Neuronal stem cell (in vitro differentiated cells): ENCODE results near the gene PCBP3. TPM values are rescaled to one million over a fixed set of nuclear protein-coding genes. Genes with fewer than 3 reads are reported as not detected.

Experiments
- DNase-seq: peaks from one replicate; pipeline ENCODE4 v3.0.0-alpha.2; 2013; ENCODE audit warnings: low spot score
- H2AFZ ChIP-seq: one replicate; pipeline ENCODE4 v1.6.1; 2013; ENCODE audit warnings: mild to moderate bottlenecking, low read length, inconsistent platforms
- H2AK5ac ChIP-seq: 2 replicates; pipeline ENCODE4 v1.6.1; 2013; ENCODE audit warnings: low read depth, mild to moderate bottlenecking, inconsistent platforms, low read length, moderate library complexity, mixed read lengths
- H2BK120ac ChIP-seq: 2 replicates; pipeline ENCODE4 v1.6.1; 2013; ENCODE audit warnings: low read depth, mild to moderate bottlenecking, inconsistent platforms, low read length, moderate library complexity, mixed read lengths
- H2BK12ac ChIP-seq: one replicate; pipeline ENCODE4 v1.6.1; 2013; ENCODE audit warnings: low read length, inconsistent platforms
- H2BK15ac ChIP-seq: 2 replicates; pipeline ENCODE4 v1.6.1; 2013; ENCODE audit warnings: mild to moderate bottlenecking, low read length, inconsistent platforms, mixed read lengths
- H2BK5ac ChIP-seq: one replicate; pipeline ENCODE4 v1.6.1; 2013; ENCODE audit warnings: inconsistent platforms, mild to moderate bottlenecking, low read length, moderate library complexity
- H3K14ac ChIP-seq: one replicate; pipeline ENCODE4 v1.6.1; 2013; ENCODE audit warnings: low read length, inconsistent platforms
- H3K18ac ChIP-seq: 2 replicates; pipeline ENCODE4 v1.6.1; 2013; ENCODE audit warnings: low read length, inconsistent platforms
- H3K23ac ChIP-seq: 2 replicates; pipeline ENCODE4 v1.6.1; 2013; ENCODE audit warnings: low read depth, mild to moderate bottlenecking, mixed read lengths, low read length, inconsistent platforms; ENCODE audit not compliant: poor library complexity
- H3K27ac ChIP-seq: replicated peaks from 3 replicates; pipeline ENCODE4 v1.5.1; 2013; ENCODE audit warnings: low read length, inconsistent platforms
- H3K27me3 ChIP-seq, 3 experiments: 2 replicates each; pipeline ENCODE4 v1.6.1; 2013; ENCODE audit warnings: low read length in 3 of 3, mild to moderate bottlenecking in 2 of 3, inconsistent platforms in 1 of 3, low read depth in 1 of 3, mixed read lengths in 1 of 3, moderate library complexity in 1 of 3; ENCODE audit not compliant: control insufficient read depth in 3 of 3, insufficient read depth in 3 of 3
- H3K36me3 ChIP-seq, 2 donors: replicated peaks in 1 of 2; 2 replicates each; pipeline ENCODE4 v1.6.1; 2013; ENCODE audit warnings: low read length in 2 of 2; ENCODE audit not compliant: control insufficient read depth in 2 of 2, insufficient read depth in 2 of 2
- H3K4ac ChIP-seq: 2 replicates; pipeline ENCODE4 v1.6.1; 2013; ENCODE audit warnings: inconsistent platforms, mild to moderate bottlenecking, low read length, moderate library complexity
- H3K4me1 ChIP-seq, 2 donors: 1 replicate in 1 of 2; 2 replicates in 1 of 2; pipeline ENCODE4 v1.6.1; 2013; ENCODE audit warnings: low read length in 2 of 2, low read depth in 1 of 2; ENCODE audit not compliant: control insufficient read depth in 2 of 2, insufficient read depth in 1 of 2
- H3K4me2 ChIP-seq: one replicate; pipeline ENCODE4 v1.6.1; 2013; ENCODE audit warnings: mild to moderate bottlenecking, low read length, inconsistent platforms; ENCODE audit not compliant: insufficient read depth, poor library complexity, severe bottlenecking
- H3K4me3 ChIP-seq, 2 donors: 2 replicates each; pipeline ENCODE4 v1.5.1; 2013; ENCODE audit warnings: low read length in 2 of 2, mild to moderate bottlenecking in 2 of 2, inconsistent platforms in 1 of 2, moderate library complexity in 1 of 2
- H3K79me1 ChIP-seq: one replicate; pipeline ENCODE4 v1.6.1; 2013; ENCODE audit warnings: low read depth, mild to moderate bottlenecking, inconsistent platforms, low read length, moderate library complexity
- H3K9ac ChIP-seq: one replicate; pipeline ENCODE4 v1.6.1; 2013; ENCODE audit warnings: mild to moderate bottlenecking, low read depth, low read length, inconsistent platforms; ENCODE audit not compliant: poor library complexity
- H3K9me3 ChIP-seq, 2 donors: replicated peaks in 1 of 2; 2 replicates each; pipeline versions ENCODE3 to v1.6.1; 2013; ENCODE audit warnings: low read length in 2 of 2, mild to moderate bottlenecking in 2 of 2, inconsistent platforms in 1 of 2, low read depth in 1 of 2, mixed read lengths in 1 of 2, moderate library complexity in 1 of 2; ENCODE audit not compliant: control insufficient read depth in 2 of 2, insufficient read depth in 1 of 2
- H4K8ac ChIP-seq: one replicate; pipeline ENCODE4 v1.6.1; 2013; ENCODE audit warnings: low read depth, mild to moderate bottlenecking, inconsistent platforms, low read length, moderate library complexity
- H4K91ac ChIP-seq: one replicate; pipeline ENCODE4 v1.6.1; 2013; ENCODE audit warnings: low read length, low read depth, mild to moderate bottlenecking, inconsistent platforms; ENCODE audit not compliant: poor library complexity
- WGBS, 2 donors: extraction: QIAGEN DNeasy Blood & Tissue Kit; methylation state at CpG; one replicate each; pipeline ENCODE4 v1.1.7; 2013; ENCODE audit warnings: missing lambda C conversion rate in 2 of 2, mixed read lengths in 1 of 2; ENCODE audit not compliant: insufficient read length in 2 of 2, insufficient replicate concordance in 1 of 2; ENCODE audit errors: extremely low coverage in 2 of 2; 5-methylcytosine and 5-hydroxymethylcytosine counted together
- polyA plus RNA-seq, 2 experiments: library from polyadenylated mRNA; stranded (reverse); fragments of 200-250 nt; gene quantifications; one replicate each; pipeline ENCODE4 v1.2.3, GENCODE V29; 2013

Gene PCBP3
- polyA plus RNA-seq (2013, experiment 1 of 2), result 6.9 TPM
- polyA plus RNA-seq (2013, experiment 2 of 2), result 6.2 TPM

DNA sequence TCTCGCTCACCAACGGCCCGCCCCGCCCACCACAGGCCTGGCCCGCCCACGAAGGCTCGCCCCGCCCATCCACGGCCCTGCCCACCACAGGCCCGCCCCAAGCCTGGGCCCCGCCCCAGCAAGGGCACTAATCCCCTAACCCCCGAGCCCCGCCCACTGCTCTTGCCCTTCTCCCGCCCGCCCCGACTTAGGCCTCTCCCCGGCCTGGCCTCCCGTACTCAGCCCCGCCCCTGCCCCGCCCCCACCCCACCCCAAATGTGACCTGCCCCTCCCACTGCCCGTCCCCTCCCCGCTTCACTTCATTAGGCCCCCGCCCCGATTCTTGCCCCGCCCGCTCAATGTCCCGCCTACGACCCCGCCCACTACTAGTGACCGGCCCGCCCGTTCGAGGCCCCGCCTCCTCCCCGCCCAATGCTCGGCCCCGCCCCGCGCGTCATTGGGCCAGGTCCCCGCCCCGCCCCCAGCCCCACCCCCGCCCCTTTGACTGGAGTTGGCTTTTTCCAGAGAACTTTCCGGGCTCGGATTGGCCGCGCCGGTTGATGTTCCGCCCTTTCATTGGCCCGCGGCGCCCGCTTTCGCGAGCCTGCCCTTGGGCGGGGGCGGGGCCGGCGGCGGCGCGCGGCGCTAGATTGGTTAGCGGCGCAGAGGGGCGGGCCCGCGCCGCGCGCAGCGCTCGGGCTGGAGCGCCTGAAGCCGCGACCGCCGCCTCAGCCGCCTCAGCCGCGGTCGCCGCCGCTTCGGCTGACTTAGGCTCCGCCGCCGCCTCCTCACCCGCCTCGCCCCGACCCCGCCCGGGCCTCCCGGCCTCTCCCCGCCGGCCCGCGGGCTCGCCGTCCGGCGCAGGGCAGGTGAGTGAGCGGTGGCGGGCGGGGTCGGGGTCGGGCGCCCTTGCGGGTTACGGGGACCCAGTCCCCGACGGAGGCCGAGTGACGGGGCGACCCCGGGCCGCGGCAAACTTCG, at the start of gene PCBP3:
Gene PCBP3 (plus strand): TSS at position 705 of the 960 bp plus-strand sequence. CDS start 206,361 bp downstream, outside the sequence.
- H3K18ac ChIP-seq, result peak within 1 kb of the TSS; percentile 64
- no peak within 1 kb of the TSS for H3K9ac ChIP-seq
- WGBS, 2 donors, result no CpG with 5 or more reads among the region's 120 CpGs
- H2BK120ac ChIP-seq, result no peak within 1 kb of the TSS
- peak within 1 kb of the TSS; percentile 38 to 84 for H3K4me3 ChIP-seq
- H3K9me3 ChIP-seq, result peaks cover 0 to under 1% of the 10 kb centered on the region in 2 donors
- H3K4me2 ChIP-seq, result peak within 1 kb of the TSS; percentile 86
- H3K23ac ChIP-seq, result no peak within 1 kb of the TSS
- H3K27me3 ChIP-seq, result peaks cover 4 to 59% (median 35%) of the 10 kb centered on the region in 3 experiments
- H3K4ac ChIP-seq, result no peak within 1 kb of the TSS
- H2AFZ ChIP-seq, result peak within 1 kb of the TSS; percentile 83
- no peak within 1 kb of the TSS for H2BK15ac ChIP-seq
- DNase-seq, result peak; percentile 94
- H3K4me1 ChIP-seq, result peaks cover 0 to 4% of the 10 kb centered on the region in 2 donors
- no peak within 1 kb of the TSS for H2BK12ac ChIP-seq
- H3K27ac ChIP-seq, result no peak within 1 kb of the TSS
- no peak within 1 kb of the TSS for H3K14ac ChIP-seq
- no peak within 1 kb of the TSS for H2BK5ac ChIP-seq
- H2AK5ac ChIP-seq, result peak within 1 kb of the TSS; percentile 56
- peaks cover 1% of the 10 kb centered on the region for H3K79me1 ChIP-seq
- no peak within 1 kb of the TSS for H4K8ac ChIP-seq
- no peak within 1 kb of the TSS for H4K91ac ChIP-seq
- H3K36me3 ChIP-seq, result no peaks in the 10 kb centered on the region

DNA sequence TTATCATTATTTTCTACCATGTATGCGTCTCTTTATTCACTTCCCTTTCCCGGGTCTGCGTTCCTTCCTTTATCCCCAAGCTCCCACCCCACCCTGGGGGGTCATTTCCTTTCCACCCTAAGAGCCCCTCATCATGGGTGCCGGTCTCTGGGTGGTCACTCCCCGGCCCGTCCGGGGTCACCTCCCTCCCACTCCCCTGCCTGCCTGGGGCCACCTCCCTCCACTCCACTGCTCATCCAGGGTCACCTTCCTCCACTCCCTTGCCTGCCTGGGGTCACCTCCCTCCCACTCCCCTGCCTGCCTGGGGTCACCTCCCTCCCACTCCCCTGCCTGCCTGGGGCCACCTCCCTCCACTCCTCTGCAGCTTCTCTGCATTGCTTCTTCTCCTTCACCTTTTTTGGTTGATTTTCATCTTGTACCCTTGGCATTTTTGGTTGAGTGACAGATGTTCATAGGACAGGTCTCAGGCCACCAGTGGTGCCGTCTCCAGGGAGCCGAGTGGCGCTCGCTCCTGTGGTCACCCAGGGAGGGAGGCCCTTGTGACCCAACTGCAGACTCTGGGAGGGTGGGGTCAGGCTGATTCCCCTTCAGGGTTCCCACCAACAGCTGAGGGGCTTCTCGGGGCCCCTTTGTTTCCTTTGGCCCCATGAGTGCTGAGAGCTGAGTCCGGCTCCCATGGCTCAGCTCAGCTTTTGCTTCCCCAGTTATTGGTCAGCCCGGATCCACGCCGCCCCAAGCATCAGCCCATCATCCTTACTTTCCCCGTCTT, 48.6 kb upstream of the PCBP3 start:
- Histone ChIP-seq H3K36me3 (peaks cover 0 to 2% of the 10 kb centered on the region in 2 donors), H3K9ac (no peak overlapping the region), H3K9me3 (peaks cover 0 to 6% of the 10 kb centered on the region in 2 donors), H2AK5ac (no peak overlapping the region), H3K23ac (peak overlapping the region; percentile 68), H3K18ac (no peak overlapping the region), H3K27me3 (peaks cover 0 to 20% (median 9%) of the 10 kb centered on the region in 3 experiments), H4K91ac (no peak overlapping the region), H3K79me1 (no peaks in the 10 kb centered on the region), H3K27ac (no peak overlapping the region), H2BK12ac (no peak overlapping the region), H4K8ac (no peak overlapping the region), H3K4ac (no peak overlapping the region), H2BK5ac (no peak overlapping the region), H3K14ac (no peak overlapping the region), H2BK15ac (no peak overlapping the region), H2AFZ (no peak overlapping the region), H3K4me1 (peaks cover 0 to 2% of the 10 kb centered on the region in 2 donors), H3K4me3 (no peak overlapping the region), H3K4me2 (no peak overlapping the region), H2BK120ac (no peak overlapping the region)
- no peak for DNase-seq
- WGBS, 2 donors, result no CpG with 5 or more reads among the region's 17 CpGs

DNA sequence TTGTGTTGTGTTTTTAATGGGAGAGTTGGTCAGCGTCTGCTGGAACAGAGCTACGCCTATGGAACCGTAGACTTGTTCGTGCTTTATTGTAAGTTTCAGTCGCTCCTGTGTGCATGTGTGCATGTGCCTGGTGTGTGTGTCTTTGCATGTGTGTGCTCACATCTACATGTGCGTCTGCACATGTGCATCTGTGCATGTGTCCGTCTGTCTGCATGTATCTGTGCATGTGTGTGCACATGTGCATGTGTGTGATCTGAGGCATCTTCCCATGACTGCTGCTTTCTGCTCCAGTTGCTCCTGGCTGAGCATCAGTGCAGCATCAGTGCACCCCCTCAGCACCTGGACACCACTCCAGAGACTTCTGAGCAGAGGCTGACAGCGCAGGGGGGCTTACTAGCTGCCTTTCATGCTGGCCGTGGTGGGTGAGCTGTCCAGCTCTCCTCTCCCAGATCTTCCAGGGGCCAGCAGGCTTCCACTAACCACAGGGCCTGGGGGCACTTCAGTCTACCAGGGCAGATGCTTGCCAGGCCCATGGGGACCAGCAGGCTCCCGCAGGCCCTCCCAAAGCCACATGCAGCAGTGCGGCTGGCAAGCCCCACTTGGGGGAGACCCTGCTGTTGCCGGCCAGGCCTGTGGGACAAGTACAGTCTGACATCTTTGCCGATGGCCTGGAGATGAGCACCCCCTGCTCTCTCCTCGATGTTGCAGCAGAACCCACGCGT, 47.8 kb upstream of the PCBP3 start:
- H2AFZ ChIP-seq, result no peak overlapping the region
- no peak for DNase-seq
- peak overlapping the region; percentile 9 for H3K18ac ChIP-seq
- no CpG with 5 or more reads among the region's 16 CpGs for WGBS, 2 donors
- H3K4me3 ChIP-seq, result peak overlapping the region in 1 of 2 donors; percentile 21
- H2BK5ac ChIP-seq, result no peak overlapping the region
- no peak overlapping the region for H3K27ac ChIP-seq
- H2AK5ac ChIP-seq, result peak overlapping the region; percentile 31
- H2BK12ac ChIP-seq, result no peak overlapping the region
- H3K27me3 ChIP-seq, result peaks cover 0 to 20% (median 7%) of the 10 kb centered on the region in 3 experiments
- peak overlapping the region; percentile 66 for H3K23ac ChIP-seq
- no peak overlapping the region for H2BK15ac ChIP-seq
- no peak overlapping the region for H3K9ac ChIP-seq
- H2BK120ac ChIP-seq, result no peak overlapping the region
- H3K4ac ChIP-seq, result no peak overlapping the region
- H4K91ac ChIP-seq, result no peak overlapping the region
- H3K4me1 ChIP-seq, result peaks cover 0 to 2% of the 10 kb centered on the region in 2 donors
- H3K14ac ChIP-seq, result peak overlapping the region; percentile 11
- H3K36me3 ChIP-seq, result peaks cover 0 to 2% of the 10 kb centered on the region in 2 donors
- H4K8ac ChIP-seq, result no peak overlapping the region
- no peak overlapping the region for H3K4me2 ChIP-seq
- H3K79me1 ChIP-seq, result no peaks in the 10 kb centered on the region
- H3K9me3 ChIP-seq, result peaks cover 0 to 4% of the 10 kb centered on the region in 2 donors
